ENCODE results near the gene BTLA. TPM values are rescaled to one million over a fixed set of nuclear protein-coding genes. Genes with fewer than 3 reads are reported as not detected.

Gene BTLA
- total and polyA plus RNA-seq, 2 of the 8 experiments (the other 6 are each of a cell fraction or from before 2014, with no cell fraction given), result not detected

GRCh38 chr3:112476346-112476745 is 22.9 kb downstream of the BTLA start:
- Histone ChIP-seq H2BK20ac (ENCODE audit: low read length) (no peak overlapping the region), H2BK12ac (ENCODE audit: low read depth, low read length) (no peak overlapping the region), H2BK15ac (ENCODE audit: low read length) (no peak overlapping the region), H3K4ac (replicated peaks; ENCODE audit: insufficient read length, low read depth, low read length) (no peak overlapping the region), H3K23me2 (ENCODE audit: low read depth, low read length) (no peaks in the 10 kb centered on the region), H4K8ac (ENCODE audit: extremely low read depth, insufficient read depth, low read length) (no peak overlapping the region), H3K79me1 (ENCODE audit: low read depth, low read length) (no peaks in the 10 kb centered on the region), H2BK120ac (replicated peaks; ENCODE audit: low read depth, low read length) (no peak overlapping the region), H3K56ac (replicated peaks; ENCODE audit: insufficient read length, low read depth, low read length) (no peak overlapping the region), H3K36me3 (ENCODE audit: control insufficient read depth in 2 of 4, insufficient read depth in 4 of 4, low read length in 3 of 4) (no peaks in the 10 kb centered on the region), H3K4me2 (ENCODE audit: insufficient read depth in 1 of 2, low read depth in 2 of 2, low read length in 2 of 2) (no peak overlapping the region), H2AK5ac (ENCODE audit: low read depth, low read length) (no peak overlapping the region), H4K20me1 (replicated peaks in 1 of 2; ENCODE audit: control insufficient read depth in 1 of 2, insufficient read depth in 2 of 2, low read length in 2 of 2) (no peaks in the 10 kb centered on the region), H3K27ac (ENCODE audit: low read depth, low read length) (no peak overlapping the region), H3K14ac (ENCODE audit: insufficient read length) (no peak overlapping the region), H3K9ac (replicated peaks in 1 of 4; ENCODE audit: extremely low read depth in 1 of 4, low read depth in 3 of 4, low read length in 3 of 4) (no peak overlapping the region), H3K18ac (ENCODE audit: extremely low read depth, low read length) (no peak overlapping the region), H2AFZ (ENCODE audit: low read length) (no peak overlapping the region), H2BK5ac (ENCODE audit: low read depth, low read length) (no peak overlapping the region), H4K5ac (ENCODE audit: insufficient read length, low read depth, low read length) (no peak overlapping the region), H3K79me2 (ENCODE audit: control insufficient read depth in 1 of 2, insufficient read depth in 2 of 2, low read length in 2 of 2) (no peaks in the 10 kb centered on the region), H3K23ac (ENCODE audit: insufficient read length) (no peak overlapping the region), H3K4me3 (ENCODE audit: extremely low read depth in 1 of 4, insufficient read depth in 2 of 4, low read depth in 3 of 4, low read length in 4 of 4) (no peak overlapping the region), H3K9me3 (ENCODE audit: insufficient read depth in 2 of 2, low read depth in 1 of 2, low read length in 1 of 2) (no peaks in the 10 kb centered on the region), H3K27me3 (replicated peaks in 1 of 4; ENCODE audit: control insufficient read depth in 3 of 4, extremely low read depth in 1 of 4, insufficient read depth in 3 of 4, low read length in 3 of 4) (no peaks in the 10 kb centered on the region), H4K91ac (replicated peaks; ENCODE audit: insufficient read length, low read length) (no peak overlapping the region), H3K4me1 (replicated peaks in 1 of 4; ENCODE audit: control insufficient read depth in 3 of 4, insufficient read depth in 4 of 4, low read length in 3 of 4) (no peaks in the 10 kb centered on the region; a peak in 2 of 7 replicates)
- DNase-seq (ENCODE audit: low read depth in 1 of 2, low spot score in 2 of 2) (no peak), FAIRE-seq (no peak)
- CTCF ChIA-PET (ENCODE audit: partially characterized antibody), result interaction anchor here (0.9 to 1.3 kb wide), 3 partner anchors 33 to 44 kb away, joined by 3 to 4 read pairs (median 3); no protein-coding TSS in a partner anchor
- 97% methylated on average over 1 of the region's 1 CpG; no CpG with 5 or more reads in 1 of the 2 experiments for WGBS, 2 experiments (ENCODE audit: extremely low coverage in 1 of 2, insufficient coverage in 1 of 2, insufficient read length in 1 of 2, insufficient replicate concordance in 2 of 2, low coverage in 1 of 2, low lambda C conversion rate in 2 of 2, missing lambda C conversion rate in 1 of 2)
- no peak for TF ChIP-seq ASH2L (IDR thresholded peaks at IDR 0.05; ENCODE audit: low read length)
- TF ChIP-seq CEBPB (IDR thresholded peaks at IDR 0.05; ENCODE audit: low read depth, low read length), result no peak
- no peak for TF ChIP-seq POLR2A (IDR thresholded peaks at IDR 0.05; ENCODE audit: control extremely low read depth in 1 of 2, low read depth in 2 of 2, low read length in 2 of 2)
- TF ChIP-seq BCL11A (IDR thresholded peaks at IDR 0.05; ENCODE audit: low read depth in 2 of 2, low read length in 2 of 2), result no peak
- no peak for TF ChIP-seq TAF1 (IDR thresholded peaks at IDR 0.05; ENCODE audit: low read depth, low read length)
- TF ChIP-seq MAFK (IDR thresholded peaks at IDR 0.05; ENCODE audit: low read depth, low read length), result no peak
- TF ChIP-seq RBBP5 (IDR thresholded peaks at IDR 0.05; ENCODE audit: borderline replicate concordance, low read depth, low read length), result no peak
- no peak for TF ChIP-seq MAX (IDR thresholded peaks at IDR 0.05)
- no peak for TF ChIP-seq HDAC6 (IDR thresholded peaks at IDR 0.05; ENCODE audit: low read depth, low read length)
- TF ChIP-seq POU5F1 (IDR thresholded peaks at IDR 0.05; ENCODE audit: low read depth, low read length), result no peak
- TF ChIP-seq TAF7 (optimal IDR thresholded peaks at IDR 0.05; ENCODE audit: borderline replicate concordance, low read depth, low read length), result no peak
- no peak for TF ChIP-seq RNF2 (IDR thresholded peaks at IDR 0.05; ENCODE audit: borderline replicate concordance, low read depth, low read length, missing control alignments, poor library complexity, severe bottlenecking)
- TF ChIP-seq CBX5 (IDR thresholded peaks at IDR 0.05; ENCODE audit: low read depth, low read length), result no peak
- TF ChIP-seq CHD1 (IDR thresholded peaks at IDR 0.05; ENCODE audit: low read depth, low read length), result no peak
- no peak for TF ChIP-seq ZNF274 (IDR thresholded peaks at IDR 0.05; ENCODE audit: borderline replicate concordance, extremely low read depth, low read length)
- POLR2A ChIA-PET (ENCODE audit: partially characterized antibody), result no interaction called here

All from H1 (cell line).